Bronchial epithelial cell (primary cell): ENCODE measurements around the gene NEB. TPM values are rescaled to one million over a fixed set of nuclear protein-coding genes. Genes with fewer than 3 reads are reported as not detected.
"Not testable (repeated sequence)": the region's sequence is repeated elsewhere in the genome, so short reads cannot be mapped to it uniquely, and the experiment has no call there.

Source experiments
- DNase-seq: peaks from one replicate; pipeline ENCODE4 v3.0.0-alpha.2; 2010; ENCODE audit warnings: low read depth
- FAIRE-seq: peaks from 2 replicates; lab custom pipeline; 2011; peaks lifted over from hg19 to GRCh38; lab: Jason Lieb, UNC
- H3K27me3 ChIP-seq: 2 replicates; pipeline ENCODE4 v1.5.1; 2011; ENCODE audit warnings: low read length; ENCODE audit not compliant: control insufficient read depth, insufficient read depth
- H3K36me3 ChIP-seq: 2 replicates; pipeline ENCODE4 v1.5.1; 2011; ENCODE audit warnings: low read length; ENCODE audit not compliant: control insufficient read depth, insufficient read depth
- H3K4me3 ChIP-seq: 2 replicates; pipeline ENCODE4 v1.5.1; 2011; ENCODE audit warnings: mild to moderate bottlenecking, low read depth, low read length, control low read depth
- total RNA-seq: library from RNA; depleted of rRNA; stranded (reverse); fragments of >200 nt; gene quantifications from 2 replicates; pipeline ENCODE4 v1.2.1, GENCODE V29; 2014
- TF ChIP-seq, protein P1 (sequence below): IDR thresholded peaks from 2 replicates; pipeline ENCODE4 v1.5.1; 2011; ENCODE audit warnings: mild to moderate bottlenecking, moderate library complexity, low read length, control low read depth, inconsistent platforms; ENCODE audit not compliant: insufficient read depth, severe bottlenecking

Gene NEB
- total RNA-seq, 1 donor from 2014 or later = 0.26 TPM

DNA sequence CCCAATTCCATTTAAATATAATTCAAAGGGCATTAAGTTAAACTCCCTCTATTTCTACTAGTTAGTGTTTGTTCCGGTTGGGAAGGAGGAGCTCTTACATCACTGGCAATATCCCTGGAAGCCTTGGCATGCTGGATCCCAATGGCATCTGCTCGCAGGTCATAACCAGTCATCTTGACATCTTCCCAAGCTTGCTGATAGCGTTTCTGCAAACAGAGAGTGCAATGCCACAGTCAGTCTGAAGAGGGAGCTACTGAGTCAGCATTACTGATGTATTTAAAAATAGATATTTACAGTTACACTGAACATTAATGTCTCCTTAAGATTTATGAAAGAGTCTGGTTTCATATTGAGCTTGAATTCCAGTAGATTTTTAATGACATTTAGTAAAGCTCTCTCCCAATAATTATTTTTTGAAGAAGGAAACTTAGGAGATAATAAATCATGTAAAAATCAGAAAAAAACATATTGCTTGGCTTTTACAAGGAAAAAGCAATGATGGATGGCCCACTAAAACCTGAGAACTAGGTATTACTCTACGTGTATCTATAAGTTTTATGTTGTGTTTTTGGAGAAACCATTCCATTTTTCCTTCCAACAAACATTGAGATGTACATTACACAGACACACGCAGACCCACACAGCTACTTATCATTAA lies 142.9 kb downstream of the NEB start:
- DNase-seq, FAIRE-seq: not testable (repeated sequence)

DNA sequence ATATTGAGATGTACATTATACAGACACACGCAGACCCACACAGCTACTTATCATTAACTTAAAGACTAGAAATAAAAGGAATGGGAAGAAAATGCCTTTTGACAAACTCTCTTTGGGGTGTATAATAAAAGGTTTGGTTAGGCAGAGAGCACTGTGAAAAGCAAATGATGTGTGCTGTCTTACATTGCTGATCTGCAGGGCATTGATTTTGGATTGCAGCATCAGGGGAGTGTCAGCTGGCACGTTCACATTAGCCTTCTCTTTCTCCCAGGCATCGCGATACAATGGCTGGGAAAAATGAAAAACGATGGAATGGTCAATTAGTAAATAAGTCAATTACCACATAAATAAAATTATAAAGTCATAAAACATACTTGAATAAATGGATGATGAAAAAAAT lies 153.0 kb downstream of the NEB start:
- H3K4me3 ChIP-seq, FAIRE-seq, H3K27me3 ChIP-seq, DNase-seq, H3K36me3 ChIP-seq: not testable (repeated sequence)

More for the DNA sequence above, 142.9 kb downstream of the NEB start:
- H3K4me3 ChIP-seq, H3K27me3 ChIP-seq, H3K36me3 ChIP-seq: not testable (repeated sequence)

DNA sequence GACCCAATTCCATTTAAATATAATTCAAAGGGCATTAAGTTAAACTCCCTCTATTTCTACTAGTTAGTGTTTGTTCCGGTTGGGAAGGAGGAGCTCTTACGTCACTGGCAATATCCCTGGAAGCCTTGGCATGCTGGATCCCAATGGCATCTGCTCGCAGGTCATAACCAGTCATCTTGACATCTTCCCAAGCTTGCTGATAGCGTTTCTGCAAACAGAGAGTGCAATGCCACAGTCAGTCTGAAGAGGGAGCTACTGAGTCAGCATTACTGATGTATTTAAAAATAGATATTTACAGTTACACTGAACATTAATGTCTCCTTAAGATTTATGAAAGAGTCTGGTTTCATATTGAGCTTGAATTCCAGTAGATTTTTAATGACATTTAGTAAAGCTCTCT lies 153.6 kb downstream of the NEB start:
- not testable (repeated sequence) for DNase-seq, H3K27me3 ChIP-seq, H3K4me3 ChIP-seq, H3K36me3 ChIP-seq, FAIRE-seq

DNA sequence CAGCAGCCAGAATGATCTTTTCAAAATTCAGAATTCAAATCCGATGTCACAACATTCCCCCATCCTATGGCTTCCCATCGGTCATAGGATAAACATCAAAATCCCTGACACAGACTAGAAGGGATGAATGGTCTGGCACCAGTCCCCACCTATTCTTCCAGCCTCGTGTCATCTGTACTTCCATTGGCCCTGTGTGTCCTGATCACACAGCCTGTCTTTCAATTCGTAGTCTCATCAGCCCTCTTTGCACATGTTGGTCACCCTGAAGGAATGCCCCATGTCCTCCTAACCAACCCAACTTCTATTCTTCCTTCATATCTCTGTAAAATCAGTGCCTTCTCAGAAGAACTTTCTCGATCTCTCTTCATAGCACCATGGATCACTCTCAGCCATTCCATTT lies 157.2 kb downstream of the NEB start:
- no peak for DNase-seq
- FAIRE-seq = no peak
- H3K4me3 ChIP-seq = no peak overlapping the region
- H3K36me3 ChIP-seq = no peaks in the 10 kb centered on the region
- no peaks in the 10 kb centered on the region for H3K27me3 ChIP-seq
- TF ChIP-seq, protein P1, sequence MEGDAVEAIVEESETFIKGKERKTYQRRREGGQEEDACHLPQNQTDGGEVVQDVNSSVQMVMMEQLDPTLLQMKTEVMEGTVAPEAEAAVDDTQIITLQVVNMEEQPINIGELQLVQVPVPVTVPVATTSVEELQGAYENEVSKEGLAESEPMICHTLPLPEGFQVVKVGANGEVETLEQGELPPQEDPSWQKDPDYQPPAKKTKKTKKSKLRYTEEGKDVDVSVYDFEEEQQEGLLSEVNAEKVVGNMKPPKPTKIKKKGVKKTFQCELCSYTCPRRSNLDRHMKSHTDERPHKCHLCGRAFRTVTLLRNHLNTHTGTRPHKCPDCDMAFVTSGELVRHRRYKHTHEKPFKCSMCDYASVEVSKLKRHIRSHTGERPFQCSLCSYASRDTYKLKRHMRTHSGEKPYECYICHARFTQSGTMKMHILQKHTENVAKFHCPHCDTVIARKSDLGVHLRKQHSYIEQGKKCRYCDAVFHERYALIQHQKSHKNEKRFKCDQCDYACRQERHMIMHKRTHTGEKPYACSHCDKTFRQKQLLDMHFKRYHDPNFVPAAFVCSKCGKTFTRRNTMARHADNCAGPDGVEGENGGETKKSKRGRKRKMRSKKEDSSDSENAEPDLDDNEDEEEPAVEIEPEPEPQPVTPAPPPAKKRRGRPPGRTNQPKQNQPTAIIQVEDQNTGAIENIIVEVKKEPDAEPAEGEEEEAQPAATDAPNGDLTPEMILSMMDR = no peak

DNA sequence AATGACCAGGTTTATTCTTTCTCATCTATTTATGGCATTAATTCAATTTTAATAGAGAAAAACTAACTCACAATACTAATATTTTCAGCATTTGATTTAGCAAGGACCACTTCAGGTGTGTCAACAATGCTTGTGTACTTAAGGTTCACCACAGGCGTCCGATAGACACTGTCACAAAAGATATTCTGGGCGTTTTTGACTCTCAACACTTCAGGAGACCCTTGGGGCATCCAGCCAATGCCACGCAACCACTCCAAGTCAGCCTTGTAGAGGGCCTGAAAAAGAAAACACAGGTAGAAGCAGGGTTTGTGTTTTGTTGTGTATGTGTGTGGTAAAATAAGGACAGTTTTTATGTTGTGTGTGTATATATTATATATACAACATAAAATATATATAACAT lies 158.2 kb downstream of the NEB start:
- FAIRE-seq (no peak), DNase-seq (no peak)
- no peaks in the 10 kb centered on the region for H3K27me3 ChIP-seq
- TF ChIP-seq, protein P1 = no peak
- no peaks in the 10 kb centered on the region for H3K36me3 ChIP-seq
- no peak overlapping the region for H3K4me3 ChIP-seq

DNA sequence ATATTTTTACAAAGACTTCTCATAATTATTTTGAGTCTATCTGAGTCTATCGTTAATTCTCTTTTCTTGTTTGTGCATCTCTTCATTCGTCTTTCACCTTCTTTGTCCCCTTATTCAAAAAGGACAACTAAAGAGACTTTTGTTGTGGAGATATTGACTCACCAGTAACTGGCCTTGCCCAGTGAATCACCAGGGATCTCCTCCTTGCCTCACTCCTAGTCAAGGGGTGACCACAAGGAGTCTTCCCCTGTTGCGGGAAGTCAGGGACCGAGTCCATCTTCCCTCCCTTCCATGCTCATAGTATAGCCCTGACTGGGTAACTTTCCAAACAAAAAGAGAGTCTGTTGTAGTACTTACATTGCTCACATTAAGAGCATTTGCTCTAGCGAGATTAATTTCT lies 158.9 kb downstream of the NEB start:
- DNase-seq (peak; percentile 60), FAIRE-seq (no peak)
- Histone ChIP-seq H3K4me3 (no peak overlapping the region), H3K27me3 (no peaks in the 10 kb centered on the region), H3K36me3 (no peaks in the 10 kb centered on the region)
- TF ChIP-seq, protein P1 = no peak

DNA sequence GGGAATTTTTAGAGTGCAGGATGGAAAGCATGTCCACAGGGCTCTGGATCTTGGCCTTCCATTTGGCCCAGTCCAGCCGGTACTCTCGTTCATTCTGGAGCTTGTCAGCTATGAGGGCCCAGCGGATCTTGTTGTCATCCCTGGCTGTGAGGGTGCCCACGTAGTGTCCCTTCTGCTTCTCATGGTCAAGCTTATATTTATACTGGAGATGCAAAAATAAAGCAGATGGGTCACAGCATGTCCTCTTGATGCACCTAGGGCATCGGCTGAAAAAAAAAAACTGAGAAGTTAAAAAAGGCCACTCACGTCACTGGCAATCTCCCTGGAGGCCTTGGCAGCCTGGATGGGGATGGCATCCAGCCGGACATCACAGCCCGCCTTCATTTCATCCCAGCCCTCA lies 164.1 kb downstream of the NEB start:
- TF ChIP-seq, protein P1 = no peak
- Histone ChIP-seq H3K27me3 (no peaks in the 10 kb centered on the region), H3K4me3 (no peak overlapping the region), H3K36me3 (no peaks in the 10 kb centered on the region)
- no peak for DNase-seq
- FAIRE-seq = no peak
